ENCODE data around the gene PHLDB3. TPM values are rescaled to one million over a fixed set of nuclear protein-coding genes. Genes with fewer than 3 reads are reported as not detected.
A peak's percentile ranks its signal among the peaks of the same experiment; 100 is the strongest.

PHLDB3 gene
- total and polyA plus RNA-seq, 2 of the 13 experiments (the other 11 are each of a cell fraction or from before 2014, with no cell fraction given) = 11.3 to 14.5 TPM

- POLR2A ChIA-PET = interaction anchor here (0.8 kb wide), 1 partner anchor 33 kb away, joined by 3 read pairs; no protein-coding TSS in a partner anchor
- no peak overlapping the region for H3K4me2 ChIP-seq (ENCODE audit: low read depth, low read length)
- no peak overlapping the region for H3K27ac ChIP-seq (ENCODE audit: extremely low read length, insufficient read depth, low read length)
- H3K27me3 ChIP-seq (ENCODE audit: control insufficient read depth in 1 of 2, insufficient read depth in 2 of 2, low read length in 2 of 2) = no peaks in the 10 kb centered on the region
- no TSS peak for BruUV-seq (replicated peaks)
- H4K20me1 ChIP-seq (ENCODE audit: insufficient read depth, low read length) = no peaks in the 10 kb centered on the region
- ATAC-seq = peak; percentile 15; the same call in 2 of the 3 replicates
- peaks cover 29% of the 10 kb centered on the region for H3K4me1 ChIP-seq (ENCODE audit: insufficient read depth, low read length)
- WGBS (ENCODE audit: low lambda C conversion rate) = 32% methylated on average over 2 of the region's 5 CpGs
- no peaks in the 10 kb centered on the region for H3K9me3 ChIP-seq (ENCODE audit: low read length)
- TF ChIP-seq TBP (CRISPR knock-in tag; IDR thresholded peaks at IDR 0.05) (no peak), PCBP1 (IDR thresholded peaks at IDR 0.05; ENCODE audit: borderline replicate concordance, low read depth, low read length) (no peak), RNF219 (CRISPR knock-in tag; IDR thresholded peaks at IDR 0.05) (no peak), TBX3 (IDR thresholded peaks at IDR 0.05; ENCODE audit: borderline replicate concordance) (no peak), ZBTB20 (CRISPR knock-in tag; IDR thresholded peaks at IDR 0.05; ENCODE audit: borderline replicate concordance, low read depth) (no peak), SATB2 (CRISPR knock-in tag; IDR thresholded peaks at IDR 0.05) (no peak), MEIS1 (CRISPR knock-in tag; IDR thresholded peaks at IDR 0.05; ENCODE audit: borderline replicate concordance) (no peak), PHF21A (CRISPR knock-in tag; IDR thresholded peaks at IDR 0.05) (no peak), CBX5 (CRISPR knock-in tag; IDR thresholded peaks at IDR 0.05; ENCODE audit: borderline replicate concordance) (no peak), MAFG (CRISPR knock-in tag; IDR thresholded peaks at IDR 0.05) (no peak), PTBP1 (IDR thresholded peaks at IDR 0.05; ENCODE audit: low read depth, low read length, poor library complexity, severe bottlenecking) (no peak), NBN (conservative IDR thresholded peaks at IDR 0.05) (no peak), ZNF572 (CRISPR knock-in tag; IDR thresholded peaks at IDR 0.05) (no peak), ZNF382 (CRISPR knock-in tag; IDR thresholded peaks at IDR 0.05; ENCODE audit: borderline replicate concordance) (no peak), CREM (IDR thresholded peaks at IDR 0.05) (no peak), CREM (CRISPR knock-in tag; IDR thresholded peaks at IDR 0.05) (no peak), TARDBP (CRISPR knock-in tag; IDR thresholded peaks at IDR 0.05) (no peak), REXO4 (CRISPR knock-in tag; IDR thresholded peaks at IDR 0.05; ENCODE audit: borderline replicate concordance) (no peak), ZNF607 (CRISPR knock-in tag; IDR thresholded peaks at IDR 0.05; ENCODE audit: borderline replicate concordance) (no peak), JDP2 (CRISPR knock-in tag; IDR thresholded peaks at IDR 0.05; ENCODE audit: borderline replicate concordance) (no peak)
- TF ChIP-seq, protein P1, sequence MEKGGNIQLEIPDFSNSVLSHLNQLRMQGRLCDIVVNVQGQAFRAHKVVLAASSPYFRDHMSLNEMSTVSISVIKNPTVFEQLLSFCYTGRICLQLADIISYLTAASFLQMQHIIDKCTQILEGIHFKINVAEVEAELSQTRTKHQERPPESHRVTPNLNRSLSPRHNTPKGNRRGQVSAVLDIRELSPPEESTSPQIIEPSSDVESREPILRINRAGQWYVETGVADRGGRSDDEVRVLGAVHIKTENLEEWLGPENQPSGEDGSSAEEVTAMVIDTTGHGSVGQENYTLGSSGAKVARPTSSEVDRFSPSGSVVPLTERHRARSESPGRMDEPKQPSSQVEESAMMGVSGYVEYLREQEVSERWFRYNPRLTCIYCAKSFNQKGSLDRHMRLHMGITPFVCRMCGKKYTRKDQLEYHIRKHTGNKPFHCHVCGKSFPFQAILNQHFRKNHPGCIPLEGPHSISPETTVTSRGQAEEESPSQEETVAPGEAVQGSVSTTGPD (CRISPR knock-in tag; IDR thresholded peaks at IDR 0.05) = no peak
- intact Hi-C loops (cut with micrococcal nuclease; ENCODE audit: unreplicated experiment) = no loop called here
- CTCF ChIA-PET (ENCODE audit: low intra/inter-chr PET ratio, low total read pairs) = no interaction called here
- H3K4me3 ChIP-seq (replicated peaks in 1 of 3; ENCODE audit: insufficient read depth in 1 of 3, low read depth in 2 of 3, low read length in 3 of 3) = no peak overlapping the region
- 0 out of 5 replicates have a peak, but pooled peaks cover 0 to 1% of the 10 kb centered on the region in 2 experiments for H3K36me3 ChIP-seq (replicated peaks in 1 of 2; ENCODE audit: control insufficient read depth in 1 of 2, insufficient read depth in 2 of 2, low read length in 2 of 2)
- FAIRE-seq = no peak
- no peak overlapping the region for H3K9ac ChIP-seq (ENCODE audit: insufficient read depth, low read depth, low read length)
- DNase-seq (ENCODE audit: low spot score) = no peak
- H3K79me2 ChIP-seq (ENCODE audit: insufficient read depth, low read length) = no peaks in the 10 kb centered on the region
- no peak overlapping the region for H2AFZ ChIP-seq (ENCODE audit: low read length)
- in situ Hi-C loops (cut with HindIII; ENCODE audit: extremely low pct_ligation_motif_present, low pct_unique_long_range_greater_than_20kb) = no loop called here
These were observed 33.5 kb downstream of the PHLDB3 start for GRCh38 chr19:43471091-43471490.
